Hippocampal formation (tissue), 2 donors: ENCODE data around the gene RSBN1.
A peak's percentile ranks its signal among the peaks of the same experiment; 100 is the strongest.
"Not testable (repeated sequence)": the region's sequence is repeated elsewhere in the genome, so short reads cannot be mapped to it uniquely, and the experiment has no call there.

Experiments used
- DNase-seq, 2 donors: peaks; one replicate each; lab custom pipeline; 2025; lab: John Stamatoyannopoulos, UW

The RSBN1 gene

DNA sequence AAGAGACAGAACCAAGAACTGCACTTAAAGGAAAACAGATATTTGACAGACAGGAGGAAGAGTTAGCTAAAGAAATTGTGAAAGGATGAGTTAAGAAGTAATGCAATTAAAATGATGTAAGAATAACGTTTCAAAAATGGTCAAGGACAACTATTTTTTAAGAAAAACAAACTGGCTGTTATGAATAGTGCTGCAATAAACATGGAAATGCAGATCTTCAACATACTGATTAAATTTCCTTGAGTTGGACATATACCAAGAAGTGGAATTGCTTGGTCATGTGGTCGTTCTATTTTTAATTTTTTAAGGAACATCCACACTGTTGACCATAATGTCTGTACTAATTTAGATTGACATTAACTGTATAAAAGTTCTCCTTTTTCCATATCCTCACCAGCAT, 29.9 kb downstream of the RSBN1 start:
- no peak for DNase-seq

DNA sequence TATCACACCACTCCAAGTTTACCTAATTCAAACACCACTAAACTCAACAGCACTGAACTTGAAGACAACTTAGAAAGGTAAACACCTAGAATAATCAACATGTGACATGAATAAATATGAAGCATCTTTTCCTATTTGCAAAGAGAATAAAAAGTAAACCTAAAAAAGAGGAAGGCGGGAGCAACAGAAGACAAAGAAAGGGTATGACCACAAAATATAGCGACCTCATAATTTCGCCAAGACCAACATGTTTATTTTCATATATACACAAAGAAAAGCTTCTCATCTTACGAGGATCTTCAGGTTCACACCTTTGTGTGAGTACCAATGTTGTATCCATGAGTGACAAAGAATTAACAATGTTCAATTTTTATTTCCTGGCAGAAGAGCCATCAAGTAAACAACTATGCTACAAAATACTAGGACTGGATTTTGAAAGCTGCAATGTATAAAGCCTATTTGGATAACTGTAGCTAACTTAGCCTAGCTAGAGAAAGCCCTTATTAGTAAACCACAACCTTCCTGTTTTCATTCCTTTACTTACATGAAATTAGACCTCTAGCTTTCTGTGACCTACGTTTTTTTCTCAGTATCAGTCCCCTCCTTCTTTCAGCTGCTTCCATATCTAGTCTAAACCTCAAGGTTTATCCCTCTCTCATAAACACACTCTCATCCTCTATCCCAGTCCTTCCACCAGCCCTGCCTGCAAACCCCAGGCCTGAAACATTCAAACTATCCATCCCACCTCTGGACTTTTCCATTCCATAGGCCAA, 31.7 kb downstream of the RSBN1 start:
- DNase-seq = no peak

DNA sequence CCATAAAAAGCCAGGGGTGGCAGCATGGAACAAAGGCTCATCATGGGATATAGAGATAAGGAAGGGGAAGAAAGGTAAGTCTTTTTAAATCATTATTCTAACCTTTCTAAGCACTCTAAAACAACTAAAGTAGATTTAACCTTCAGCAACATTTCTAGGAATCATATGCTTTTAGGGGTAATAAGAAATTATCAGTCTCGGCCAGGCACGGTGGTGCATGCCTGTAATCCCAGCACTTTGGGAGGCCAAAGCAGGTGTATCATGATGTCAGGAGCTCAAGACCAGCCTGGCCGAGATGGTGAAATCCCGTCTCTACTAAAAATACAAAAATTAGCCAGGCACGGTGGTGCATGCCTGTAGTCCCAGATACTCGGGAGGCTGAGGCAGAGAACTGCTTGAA, 32.7 kb downstream of the RSBN1 start:
- DNase-seq = no peak

DNA sequence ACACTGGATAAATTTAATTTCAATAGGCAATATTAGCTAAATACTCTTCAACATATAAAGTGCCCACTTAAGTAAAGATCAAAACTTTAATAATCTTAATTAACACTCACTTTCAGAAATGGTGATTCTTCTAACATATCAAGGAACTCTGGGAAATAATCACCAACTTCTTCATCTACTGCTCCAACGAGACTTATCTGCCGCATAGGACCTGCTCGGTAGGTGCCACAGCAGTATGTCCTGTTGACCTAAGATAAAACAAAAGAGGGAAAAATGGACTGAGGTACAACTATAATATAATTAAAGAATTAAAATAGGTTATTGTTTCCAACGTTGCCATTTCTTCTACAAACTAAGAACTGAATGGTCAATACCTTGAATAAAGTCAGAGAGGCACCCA, 34.7 kb downstream of the RSBN1 start:
- no peak for DNase-seq

DNA sequence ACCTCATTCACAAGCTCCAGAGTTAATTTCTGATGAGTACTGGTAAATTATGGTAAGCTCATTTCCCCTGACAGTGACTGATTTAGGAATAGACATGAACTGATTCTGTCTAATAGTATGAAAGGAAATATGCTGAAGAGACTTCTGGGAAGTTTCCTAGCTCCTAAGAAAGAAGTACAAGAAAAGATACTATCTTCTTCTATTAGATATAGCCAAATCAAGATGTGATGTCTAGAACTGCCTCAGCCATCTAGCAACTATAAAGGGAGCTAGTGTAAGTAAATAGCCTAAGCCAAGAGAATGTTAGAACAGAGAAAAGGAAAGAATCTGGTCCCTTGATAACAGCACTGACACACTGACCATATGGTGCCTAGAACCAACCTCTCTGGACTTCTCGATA, 42.2 kb downstream of the RSBN1 start:
- DNase-seq = no peak

DNA sequence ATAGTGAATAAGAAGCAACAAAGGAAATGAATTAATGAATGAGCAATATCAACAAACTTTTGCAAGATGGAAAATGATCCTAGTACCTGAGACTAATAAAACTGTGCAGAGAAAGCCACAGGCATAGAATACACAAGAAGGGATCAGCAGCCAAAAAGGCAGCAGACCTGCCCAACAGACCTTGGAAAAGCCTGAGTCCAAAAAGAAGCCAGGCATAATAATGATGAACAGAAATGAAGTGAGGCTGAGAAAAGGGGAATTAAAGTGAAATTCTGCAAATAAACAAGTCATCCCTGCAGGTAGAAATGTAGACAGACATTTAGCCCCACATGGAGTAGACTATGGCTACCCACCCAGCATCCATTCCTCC, 42.7 kb downstream of the RSBN1 start:
- no peak for DNase-seq

DNA sequence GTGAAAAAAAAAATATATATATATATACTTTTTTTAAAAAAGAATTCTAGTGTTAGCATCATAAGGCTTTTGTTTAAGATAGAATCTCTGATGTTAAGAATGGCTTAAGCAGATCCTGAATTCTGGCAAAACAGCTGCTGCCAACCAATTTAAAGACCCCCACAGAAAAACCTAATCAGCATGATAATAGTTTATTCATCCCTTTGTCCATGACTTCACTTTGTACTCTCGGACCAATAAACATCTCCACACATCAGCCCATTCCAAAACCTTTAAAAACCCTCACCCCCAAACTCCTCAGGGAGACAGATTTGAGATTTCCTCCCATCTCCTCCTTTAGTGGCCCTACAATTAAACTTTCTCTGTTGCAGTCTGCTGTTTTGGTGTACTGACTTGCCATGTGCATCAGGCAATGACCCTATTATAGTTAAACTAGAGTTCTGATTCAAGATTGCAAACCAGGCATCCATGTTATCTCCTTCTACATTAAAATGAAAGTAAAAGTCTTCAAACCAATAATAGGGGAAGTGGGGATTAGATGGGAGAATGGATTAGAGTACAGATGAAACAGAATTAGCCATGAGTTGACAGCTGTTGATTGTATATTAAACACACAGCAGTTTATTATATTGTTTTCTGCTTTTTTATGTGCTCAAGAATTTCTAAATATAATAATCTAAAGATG, 43.2 kb downstream of the RSBN1 start:
- no peak for DNase-seq

DNA sequence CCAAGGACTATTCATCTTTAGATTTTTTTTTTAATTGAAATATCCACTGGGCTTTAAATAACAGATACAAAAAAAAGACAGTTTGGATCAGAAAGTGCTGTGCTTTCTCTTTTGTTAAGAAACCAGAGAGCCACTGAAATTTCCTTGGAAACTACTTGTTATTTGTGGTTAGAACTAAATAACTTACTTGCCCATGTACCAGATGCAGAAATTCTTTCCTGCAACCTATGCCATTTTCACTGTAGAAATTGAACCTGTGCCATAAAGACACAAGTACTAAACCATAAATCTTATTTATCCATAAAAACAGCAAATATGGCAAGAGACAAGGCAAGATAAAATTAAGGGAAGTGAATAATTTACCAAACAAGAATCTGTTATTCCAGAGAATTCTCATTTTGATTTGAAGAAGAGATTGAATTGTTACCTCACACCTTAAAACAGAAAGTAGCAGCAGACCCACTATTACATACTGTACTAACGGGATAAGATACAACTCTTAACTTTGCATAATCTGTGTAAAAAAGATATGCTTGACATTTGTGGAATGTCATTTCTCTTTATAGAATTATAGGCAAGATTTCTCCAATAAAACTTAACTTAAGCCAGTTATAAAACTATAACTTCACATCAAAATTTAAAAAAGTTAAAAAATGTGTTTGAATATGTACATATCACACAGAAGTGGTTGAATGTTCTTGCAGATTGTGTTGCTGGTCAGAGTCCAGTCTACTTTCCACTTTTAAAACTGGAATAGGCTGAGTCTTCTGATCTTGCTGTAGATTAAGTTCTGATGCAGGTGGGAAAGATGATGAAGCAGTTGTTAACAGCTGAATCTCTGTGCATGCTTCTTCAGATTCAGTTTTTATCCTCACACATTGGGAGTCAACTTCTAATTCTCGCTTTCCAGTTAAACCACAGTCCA, 46.7 kb downstream of the RSBN1 start:
- DNase-seq = no peak

DNA sequence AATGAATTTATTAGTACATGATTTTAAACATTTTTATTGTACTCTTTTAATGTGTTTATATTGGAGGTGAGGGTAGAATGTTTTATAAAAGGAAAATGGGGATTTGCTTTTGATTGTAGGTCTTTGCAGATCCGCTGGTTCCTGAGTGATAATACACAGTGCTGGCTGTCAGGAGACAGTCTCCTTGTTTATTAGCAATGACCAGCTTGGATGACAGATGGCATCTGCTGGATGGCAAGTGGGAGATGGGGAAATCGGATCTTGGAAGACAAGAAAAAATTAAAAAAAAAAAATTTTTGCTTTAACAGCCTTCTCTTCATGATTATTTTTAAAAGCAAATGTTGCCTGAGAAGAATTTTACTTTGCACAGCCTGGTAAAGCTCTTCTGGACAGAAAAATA, 48.6 kb downstream of the RSBN1 start:
- no peak for DNase-seq

DNA sequence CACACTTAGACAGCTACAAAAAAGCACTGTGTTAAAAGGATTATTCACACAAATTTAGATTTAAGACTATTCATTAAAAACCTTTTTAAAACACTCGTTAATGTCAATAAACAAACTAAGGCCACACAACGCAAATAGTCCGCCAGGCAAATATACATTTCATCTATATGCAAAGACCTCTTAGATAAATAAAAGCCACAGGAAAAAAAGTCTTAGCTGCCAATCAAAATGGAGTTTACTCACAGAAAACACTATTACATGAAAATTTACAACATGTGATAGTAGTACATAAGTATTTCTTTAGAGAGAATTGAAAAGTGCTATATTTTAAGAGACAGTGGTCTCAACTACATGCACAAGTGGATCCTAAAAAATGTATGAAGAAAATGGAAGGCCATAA, 50.3 kb downstream of the RSBN1 start:
- DNase-seq = no peak

DNA sequence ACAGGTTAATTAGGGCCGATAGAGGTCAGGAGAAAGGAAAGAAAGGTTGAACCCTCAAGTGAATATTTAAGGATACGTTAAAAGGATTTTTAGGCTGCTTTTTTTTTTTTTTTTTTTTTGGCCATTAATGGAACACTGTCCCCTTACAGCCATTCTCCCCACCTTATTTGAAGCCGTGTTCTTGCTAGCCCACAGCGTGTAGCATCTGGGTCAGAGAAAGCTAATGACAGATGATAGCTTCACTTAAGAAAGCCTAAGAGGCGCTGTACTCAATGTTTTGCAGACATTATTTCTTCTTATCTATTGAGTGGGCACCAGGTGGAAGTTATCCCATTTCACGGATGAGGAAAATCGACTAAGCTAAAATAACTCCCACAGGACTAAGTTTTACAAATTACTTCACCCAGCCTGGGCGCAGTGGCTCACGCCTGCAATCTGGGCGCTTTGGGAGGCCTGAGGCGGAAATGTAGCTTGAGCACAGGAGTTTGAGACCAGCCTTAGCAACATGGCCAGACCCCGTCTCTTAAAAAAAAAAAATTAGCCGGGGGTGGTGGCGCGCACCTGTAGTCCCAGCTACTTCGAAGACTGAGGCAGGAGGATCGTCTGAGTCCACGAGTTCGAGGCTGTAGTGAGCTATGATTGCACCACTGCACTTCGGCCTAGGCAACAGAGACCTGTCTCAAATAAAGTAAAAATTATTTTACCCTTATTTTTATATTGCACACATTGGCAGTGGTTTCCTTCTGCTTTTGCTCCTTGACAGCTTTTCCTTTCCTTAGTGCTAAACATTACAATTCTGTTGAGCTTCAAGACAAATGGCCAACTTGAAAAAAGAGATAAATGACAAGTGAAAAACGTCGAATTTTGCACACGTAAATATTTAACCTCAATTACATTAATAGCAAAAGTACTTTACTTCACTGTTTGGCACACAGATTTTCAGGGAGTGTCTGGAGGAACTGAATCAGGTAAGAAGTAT, 51.9 kb downstream of the RSBN1 start:
- no peak for DNase-seq

DNA sequence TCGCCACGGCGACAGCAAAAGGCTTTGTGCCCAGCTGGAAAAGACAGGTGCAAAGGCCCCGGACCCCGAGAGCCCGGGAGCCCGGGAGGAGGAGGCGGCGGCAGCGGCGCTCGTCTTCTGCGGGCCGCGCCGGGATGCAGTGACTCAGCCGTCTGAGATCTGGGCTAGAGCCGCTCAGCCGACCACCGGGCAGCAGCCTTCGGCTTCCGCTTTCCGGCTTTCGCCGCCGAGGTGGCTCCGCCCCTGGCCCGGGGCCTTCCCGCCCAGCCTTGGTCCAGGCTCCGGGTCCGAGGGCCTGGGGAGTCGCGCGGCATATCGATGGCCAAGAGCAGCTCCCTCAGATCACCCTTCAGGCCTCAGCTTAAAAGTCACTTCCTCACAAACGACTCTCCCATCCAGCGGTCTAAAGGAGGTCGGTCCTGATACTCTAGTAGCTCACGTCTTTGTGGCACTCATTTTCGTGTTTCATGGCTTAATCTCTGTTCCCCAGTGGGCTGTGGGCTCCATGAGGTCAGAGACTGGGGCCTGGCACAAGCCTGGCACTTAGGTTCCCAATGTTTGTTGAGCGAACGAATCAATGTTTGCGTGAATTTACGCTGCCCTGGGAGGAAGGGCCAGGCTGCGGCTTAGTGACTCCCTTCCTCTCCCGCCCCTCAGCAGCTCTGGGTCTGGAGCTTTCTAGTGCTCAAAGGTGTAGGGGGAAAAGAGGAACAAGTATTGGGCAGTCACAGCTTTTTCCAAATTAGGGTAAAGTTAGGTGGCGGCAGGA, 52.8 kb downstream of the RSBN1 start, which contains the start of gene PHTF1:
Gene PHTF1 (minus strand): TSS at position 154 of the 769 bp plus-strand sequence. CDS start 783 bp downstream, outside the sequence.
- peak; percentile 40 to 61 for DNase-seq

DNA sequence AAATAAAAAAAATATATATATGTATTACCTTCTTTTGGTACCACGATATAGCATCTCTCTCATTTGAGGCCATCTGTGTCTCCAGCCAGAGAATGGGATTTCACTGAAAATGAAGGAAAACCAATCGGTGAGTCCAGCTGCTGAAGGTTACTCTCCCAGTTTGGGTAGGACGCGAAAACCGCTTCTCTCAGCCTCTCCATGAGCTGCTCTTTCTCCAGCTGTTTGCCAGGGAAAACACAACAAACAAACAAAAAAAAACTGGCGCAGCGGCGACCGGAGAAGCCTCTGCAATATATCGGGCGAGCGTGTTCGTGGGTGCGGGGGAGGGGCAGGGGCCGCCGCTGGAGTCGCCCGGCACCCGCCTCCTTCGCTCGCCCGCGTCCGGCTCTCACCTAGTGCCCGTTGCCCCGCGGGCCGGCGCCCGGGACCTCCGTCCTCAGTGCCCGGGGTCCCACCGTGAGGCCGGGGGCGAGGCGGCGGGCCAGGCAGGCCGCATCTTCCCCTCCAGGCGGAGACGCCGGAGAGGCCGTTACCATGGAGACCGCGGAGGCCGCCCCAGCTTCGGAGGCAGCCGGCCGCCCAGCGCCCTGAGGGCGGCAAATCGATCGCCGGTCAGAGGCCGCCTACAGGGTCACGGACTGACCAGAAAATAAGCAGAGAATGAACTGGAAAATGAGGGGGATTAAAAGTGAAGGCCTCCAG, 53.5 kb downstream of the RSBN1 start:
- peak; percentile 32 to 61 for DNase-seq

DNA sequence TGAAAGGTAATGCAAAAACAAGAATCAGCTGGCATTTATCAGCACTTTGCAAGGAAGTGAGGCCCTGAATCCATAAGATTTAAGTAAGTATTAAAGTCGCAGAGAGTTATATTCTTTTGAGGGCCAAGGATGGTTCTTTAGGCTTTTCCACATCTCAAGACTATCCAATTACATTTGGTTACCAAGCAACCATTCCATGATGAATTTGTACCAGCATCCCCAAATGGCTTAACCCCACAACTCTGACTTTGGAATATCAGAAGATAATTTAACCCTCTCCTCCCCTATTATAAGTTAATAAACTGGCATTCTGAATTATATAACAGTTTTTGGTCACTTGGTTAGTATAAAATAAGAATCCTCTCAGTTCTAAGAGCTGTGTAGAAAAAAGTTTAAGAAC, 55.8 kb downstream of the RSBN1 start:
- no peak for DNase-seq

DNA sequence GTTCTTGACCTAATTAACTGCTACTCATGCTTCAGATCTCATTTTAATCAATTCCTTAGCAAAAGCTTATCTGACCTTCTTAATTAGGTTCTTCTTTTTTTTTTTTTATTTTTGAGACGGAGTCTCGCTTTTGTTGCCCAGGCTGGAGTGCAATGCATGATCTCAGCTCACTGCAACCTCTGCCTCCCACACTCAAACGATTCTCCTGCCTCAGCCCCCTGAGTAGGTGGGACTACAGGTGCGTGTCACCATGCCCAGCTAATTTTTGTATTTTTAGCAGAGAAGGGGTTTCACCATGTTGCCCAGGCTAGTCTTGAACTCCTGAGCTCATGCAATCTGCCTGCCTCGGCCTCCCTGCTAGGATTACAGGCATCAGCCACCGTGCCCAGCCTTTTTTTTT, 58.9 kb downstream of the RSBN1 start:
- DNase-seq = not testable (repeated sequence)

DNA sequence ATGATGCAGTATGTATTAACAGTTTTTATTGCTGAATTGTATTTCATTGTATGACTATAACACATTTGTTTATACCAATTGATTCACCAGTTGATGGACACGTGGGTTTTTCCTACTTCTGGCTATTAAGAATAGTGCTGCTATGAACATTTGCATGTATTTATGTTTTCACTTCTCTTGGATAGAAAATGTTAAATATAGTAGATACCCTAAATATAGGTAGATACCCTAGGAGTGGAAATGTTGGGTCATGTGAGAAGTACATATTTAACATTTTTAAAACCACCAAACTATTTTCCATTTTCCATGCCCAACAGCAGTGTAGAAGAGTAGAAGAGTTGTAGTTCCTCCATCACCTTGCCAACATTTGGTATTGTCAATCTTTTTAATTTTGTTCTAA, 60.8 kb downstream of the RSBN1 start:
- no peak for DNase-seq

DNA sequence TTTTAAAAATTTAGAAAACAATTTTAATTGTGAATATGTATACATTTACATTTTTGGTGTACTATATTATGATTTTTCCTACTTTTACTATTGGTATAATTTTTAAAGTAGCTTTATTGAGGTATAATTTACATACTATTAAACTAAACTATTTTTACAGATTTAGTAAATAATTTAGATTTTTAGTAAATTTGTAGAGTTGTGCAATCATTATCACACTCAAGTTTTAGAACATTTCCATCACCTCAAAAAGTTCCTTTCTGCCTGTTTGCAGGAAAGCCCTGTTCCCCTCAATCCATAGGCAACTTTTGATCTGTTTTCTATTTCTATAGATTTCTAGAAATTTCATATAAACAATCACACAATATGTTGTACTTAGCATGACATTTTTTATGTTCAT, 61.2 kb downstream of the RSBN1 start:
- DNase-seq = no peak

DNA sequence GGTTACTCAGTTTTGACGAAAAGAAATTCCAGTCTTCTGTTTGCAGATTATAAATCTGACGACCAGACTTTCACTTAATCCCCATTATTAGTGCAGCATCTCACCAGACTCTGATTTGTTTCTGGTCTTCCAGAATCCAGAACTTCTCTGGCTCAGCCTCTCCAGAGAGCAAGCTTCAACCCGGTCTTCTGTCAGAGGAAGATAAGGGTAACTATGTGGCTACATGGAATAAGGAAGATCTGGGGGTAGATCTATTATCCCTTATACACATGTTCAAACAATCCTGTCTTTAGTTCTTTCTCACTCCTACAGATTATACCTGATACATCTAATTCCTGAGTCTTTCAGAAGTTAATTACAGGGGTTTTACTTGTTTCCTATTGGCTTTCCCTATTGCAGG, 62.9 kb downstream of the RSBN1 start:
- DNase-seq = no peak

DNA sequence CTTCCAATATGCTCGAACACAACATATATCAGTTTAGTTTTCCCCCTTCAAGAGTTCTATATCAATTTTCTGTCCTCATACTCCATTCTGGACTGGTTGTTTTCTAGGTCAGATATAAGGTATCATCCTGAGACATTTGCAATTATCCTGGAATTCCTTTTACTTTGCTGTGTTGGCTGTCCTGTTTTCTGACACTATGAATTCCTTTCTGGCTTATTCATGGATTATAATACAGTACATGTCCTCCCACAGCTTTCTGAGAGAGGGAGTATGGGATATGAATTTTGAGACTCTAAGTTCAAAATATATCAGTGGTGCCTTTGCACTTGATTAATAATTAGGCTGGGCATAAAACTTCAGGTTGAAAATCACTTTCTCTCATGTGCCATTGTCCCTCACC, 64.9 kb downstream of the RSBN1 start:
- DNase-seq = no peak

DNA sequence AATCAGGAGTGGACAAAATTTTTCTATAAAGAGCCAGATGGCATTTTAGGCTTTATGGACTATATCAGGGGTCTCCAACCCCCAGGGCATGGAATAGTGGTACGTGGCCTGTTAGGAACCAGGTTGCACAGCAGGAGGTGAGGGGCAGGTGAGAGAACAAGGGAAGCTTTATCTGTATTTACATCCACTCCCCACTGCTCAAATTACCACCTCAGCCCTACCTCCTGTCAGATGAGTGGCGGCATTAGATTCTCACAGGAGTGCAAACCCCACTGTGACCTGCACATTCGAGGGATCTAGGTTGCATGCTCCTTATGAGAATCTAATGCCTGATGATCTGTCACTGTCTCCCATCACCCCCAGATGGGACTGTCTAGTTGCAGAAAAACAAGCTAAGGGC, 66.9 kb downstream of the RSBN1 start:
- DNase-seq = no peak
